ENCODE results near the gene ENTPD2. TPM values are rescaled to one million over a fixed set of nuclear protein-coding genes. Genes with fewer than 3 reads are reported as not detected.

Gene ENTPD2
- total and polyA plus RNA-seq, 9 of the 15 experiments (the other 6 are each of a cell fraction or from before 2014, with no cell fraction given): 0.04 to 0.60 (median 0.14) TPM; not detected in 4

DNA sequence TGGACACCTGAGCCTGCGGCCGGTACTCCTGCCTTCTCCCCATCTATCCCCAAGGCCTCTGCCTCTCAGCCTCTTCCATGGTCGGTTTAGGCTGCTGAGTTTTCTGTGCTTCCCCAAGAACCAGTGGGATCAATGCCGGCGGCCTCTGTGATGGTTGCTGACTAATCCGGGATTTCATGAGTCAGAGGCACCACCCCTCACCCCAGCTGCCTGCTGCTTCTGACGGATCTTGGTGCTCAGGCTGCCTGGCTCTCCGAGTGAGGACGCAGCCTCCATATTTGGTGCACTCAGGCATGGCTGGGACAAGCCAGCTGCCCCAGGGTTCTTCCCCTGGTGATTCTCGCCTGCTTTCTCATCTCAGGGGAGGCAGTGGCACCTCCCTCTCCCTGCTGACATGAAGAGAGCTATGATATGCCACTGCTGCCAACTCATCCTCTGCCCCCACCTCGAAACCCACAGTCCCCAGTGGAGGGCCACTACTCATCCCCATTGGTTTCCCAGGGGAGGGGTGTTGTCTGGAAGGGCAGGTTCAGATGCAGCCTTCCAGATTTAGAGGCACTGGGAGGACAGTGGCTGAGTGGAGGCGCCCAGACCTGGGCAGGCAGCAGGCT is 29.6 kb upstream of the ENTPD2 start (continued):
- TF ChIP-seq REST (IDR thresholded peaks at IDR 0.05; ENCODE audit: borderline replicate concordance): 0 out of 2 replicates have a peak, but pooled peaks have one; percentile 6
- no peak for TF ChIP-seq REST (CRISPR knock-in tag; IDR thresholded peaks at IDR 0.05; ENCODE audit: low read depth)
- TF ChIP-seq ZNF197 (CRISPR knock-in tag; IDR thresholded peaks at IDR 0.05; ENCODE audit: low read depth): no peak
- TF ChIP-seq ZNF507 (tag; conservative IDR thresholded peaks at IDR 0.05): no peak
- peak in 1 of 2 experiments; percentile 49; a peak in 2 of 4 replicates for TF ChIP-seq RCOR1 (IDR thresholded peaks at IDR 0.05; ENCODE audit: borderline replicate concordance in 1 of 2, low read depth in 2 of 2, low read length in 2 of 2)
- no peak for TF ChIP-seq ZNF696 (CRISPR knock-in tag; conservative IDR thresholded peaks at IDR 0.05)
- peak; percentile 63 for TF ChIP-seq ZNF316 (IDR thresholded peaks at IDR 0.05)
- TF ChIP-seq ZFP36 (IDR thresholded peaks at IDR 0.05; ENCODE audit: low read depth, low read length, partially characterized antibody): peak; percentile 87
- TF ChIP-seq ETV1 (tag; conservative IDR thresholded peaks at IDR 0.05; ENCODE audit: low read depth): no peak
- 0 out of 2 replicates have a peak, but pooled peaks have one; percentile 37 for TF ChIP-seq EHMT2 (IDR thresholded peaks at IDR 0.05)
- TF ChIP-seq ZFX (CRISPR knock-in tag; IDR thresholded peaks at IDR 0.05): no peak
- TF ChIP-seq ZNF121 (CRISPR knock-in tag; conservative IDR thresholded peaks at IDR 0.05): no peak
- TF ChIP-seq ARID2 (IDR thresholded peaks at IDR 0.05): no peak
- peak; percentile 71 for TF ChIP-seq ZNF592 (IDR thresholded peaks at IDR 0.05)
- 0 out of 4 replicates have a peak, but pooled peaks of 1 of the 2 experiments have one; percentile 17 for TF ChIP-seq TRIM24 (IDR thresholded peaks at IDR 0.05)
- TF ChIP-seq RFX7 (CRISPR knock-in tag; IDR thresholded peaks at IDR 0.05): no peak

All from K562 (cell line).